Activated CD8-positive, alpha-beta T cell treated with anti-CD3 and anti-CD28 coated beads for 36 hours (primary cell): ENCODE data around the gene IGF2BP3. TPM values are rescaled to one million over a fixed set of nuclear protein-coding genes. Genes with fewer than 3 reads are reported as not detected.
"Not testable (repeated sequence)": the region's sequence is repeated elsewhere in the genome, so short reads cannot be mapped to it uniquely, and the experiment has no call there.

ENCODE experiments used
- ATAC-seq: fragments of 200-7000 bp; cut with Tn5 transposase; one replicate; pipeline ENCODE4 v1.10.0; 2021; ENCODE audit warnings: mild to moderate bottlenecking, moderate library complexity
- CTCF ChIA-PET: fragments of 350-600 bp; sonication (Branson Sonifier 250); formaldehyde crosslinking; loops from one replicate; lab custom pipeline; 2021; ENCODE audit warnings: antibody characterized with exemption; lab: Charles Lee
- POLR2A ChIA-PET: fragments of 350-600 bp; sonication (Branson Sonifier 250); formaldehyde crosslinking; loops from one replicate; lab custom pipeline; 2021; ENCODE audit warnings: antibody characterized with exemption; lab: Charles Lee
- DNase-seq: peaks from one replicate; pipeline ENCODE4 v3.0.0-alpha.2; 2020
- H3K27ac Mint-ChIP-seq: one replicate; pipeline ENCODE4 v1.8.0; 2021; ENCODE audit warnings: mild to moderate bottlenecking, mixed read lengths
- H3K27me3 Mint-ChIP-seq: one replicate; pipeline ENCODE4 v1.8.0; 2021; ENCODE audit warnings: mixed read lengths
- H3K36me3 Mint-ChIP-seq: one replicate; pipeline ENCODE4 v1.8.0; 2021; ENCODE audit warnings: low read depth, mixed read lengths
- H3K4me1 Mint-ChIP-seq: one replicate; pipeline ENCODE4 v1.8.0; 2021; ENCODE audit warnings: low read depth, mixed read lengths
- H3K4me3 Mint-ChIP-seq: one replicate; pipeline ENCODE4 v1.8.0; 2021; ENCODE audit warnings: mild to moderate bottlenecking, moderate library complexity, mixed read lengths
- H3K9me3 Mint-ChIP-seq: one replicate; pipeline ENCODE4 v1.8.0; 2021; ENCODE audit warnings: mixed read lengths
- CTCF ChIP-seq: fragments of 200-600 bp; IDR thresholded peaks from one replicate; pipeline ENCODE4 v1.8.0; 2022; ENCODE audit warnings: antibody characterized with exemption, mild to moderate bottlenecking
- intact Hi-C: fragments of 100-400 bp; cut with micrococcal nuclease; formaldehyde crosslinking; loops from one replicate; pipeline ENCODE4 v1.10.0; 2022
- total RNA-seq, 2 experiments: library from RNA; stranded (reverse); gene quantifications; one replicate each; pipeline ENCODE4 v1.2.3, GENCODE V29; 2021

The IGF2BP3 gene
- total RNA-seq, 2 experiments from 2014 or later, result 0.61 to 1.1 TPM

GRCh38 chr7:23490357-23491135, 20.3 kb upstream of the IGF2BP3 start:
- intact Hi-C loops, result no loop called here
- ChIA-PET CTCF (interaction anchor here (0.7 to 2.2 kb wide), 7 partner anchors 49 to 218 kb away, joined by 3 to 6 read pairs (median 3); no protein-coding TSS in a partner anchor), POLR2A (interaction anchor here (0.6 to 1.2 kb wide), 4 partner anchors 23 to 216 kb away, joined by 3 read pairs; no protein-coding TSS in a partner anchor)
- Mint-ChIP-seq H3K9me3 (no peaks in the 10 kb centered on the region), H3K4me3 (peak overlapping the region; percentile 81), H3K36me3 (no peaks in the 10 kb centered on the region), H3K4me1 (peaks cover 7% of the 10 kb centered on the region), H3K27me3 (no peaks in the 10 kb centered on the region), H3K27ac (peak overlapping the region; percentile 86)
- DNase-seq, result peak; percentile 55
- peak; percentile 91 for ATAC-seq
- no peak for TF ChIP-seq CTCF

DNA sequence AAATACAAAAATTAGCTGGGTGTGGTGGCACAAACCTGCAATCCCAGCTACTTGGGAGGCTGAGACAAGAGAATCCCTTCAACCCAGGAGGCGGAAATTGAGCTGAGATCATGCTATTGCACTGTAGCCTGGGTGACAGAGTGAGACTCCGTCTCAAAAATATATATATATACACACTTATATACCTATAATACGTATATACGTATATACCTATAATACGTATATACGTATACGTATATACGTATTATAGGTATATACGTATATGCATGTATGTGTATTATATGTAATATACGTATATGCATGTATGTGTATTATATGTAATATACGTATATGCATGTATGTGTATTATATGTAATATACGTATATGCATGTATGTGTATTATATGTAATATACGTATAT, 18.4 kb upstream of the IGF2BP3 start:
- H3K27ac Mint-ChIP-seq, POLR2A ChIA-PET, ATAC-seq, DNase-seq, H3K4me3 Mint-ChIP-seq, H3K9me3 Mint-ChIP-seq, H3K36me3 Mint-ChIP-seq, intact Hi-C loops, H3K27me3 Mint-ChIP-seq, H3K4me1 Mint-ChIP-seq: not testable (repeated sequence)
- CTCF ChIA-PET, result interaction anchor here (0.9 to 1.3 kb wide), 2 partner anchors 10 to 216 kb away, joined by 4 to 5 read pairs; no protein-coding TSS in a partner anchor

- ChIA-PET POLR2A (no interaction called here), CTCF (interaction anchor here (0.6 to 1.3 kb wide), 2 partner anchors 195 to 215 kb away, joined by 3 to 4 read pairs; no protein-coding TSS in a partner anchor)
- peaks cover 7% of the 10 kb centered on the region for H3K4me1 Mint-ChIP-seq
- TF ChIP-seq CTCF, result no peak
- H3K9me3 Mint-ChIP-seq, result no peaks in the 10 kb centered on the region
- intact Hi-C loops, result no loop called here
- H3K27ac Mint-ChIP-seq, result no peak overlapping the region
- no peak overlapping the region for H3K4me3 Mint-ChIP-seq
- DNase-seq, result no peak
- no peak for ATAC-seq
- no peaks in the 10 kb centered on the region for H3K36me3 Mint-ChIP-seq
- no peaks in the 10 kb centered on the region for H3K27me3 Mint-ChIP-seq
These were observed 17.4 kb upstream of the IGF2BP3 start for GRCh38 chr7:23487670-23488069.

DNA sequence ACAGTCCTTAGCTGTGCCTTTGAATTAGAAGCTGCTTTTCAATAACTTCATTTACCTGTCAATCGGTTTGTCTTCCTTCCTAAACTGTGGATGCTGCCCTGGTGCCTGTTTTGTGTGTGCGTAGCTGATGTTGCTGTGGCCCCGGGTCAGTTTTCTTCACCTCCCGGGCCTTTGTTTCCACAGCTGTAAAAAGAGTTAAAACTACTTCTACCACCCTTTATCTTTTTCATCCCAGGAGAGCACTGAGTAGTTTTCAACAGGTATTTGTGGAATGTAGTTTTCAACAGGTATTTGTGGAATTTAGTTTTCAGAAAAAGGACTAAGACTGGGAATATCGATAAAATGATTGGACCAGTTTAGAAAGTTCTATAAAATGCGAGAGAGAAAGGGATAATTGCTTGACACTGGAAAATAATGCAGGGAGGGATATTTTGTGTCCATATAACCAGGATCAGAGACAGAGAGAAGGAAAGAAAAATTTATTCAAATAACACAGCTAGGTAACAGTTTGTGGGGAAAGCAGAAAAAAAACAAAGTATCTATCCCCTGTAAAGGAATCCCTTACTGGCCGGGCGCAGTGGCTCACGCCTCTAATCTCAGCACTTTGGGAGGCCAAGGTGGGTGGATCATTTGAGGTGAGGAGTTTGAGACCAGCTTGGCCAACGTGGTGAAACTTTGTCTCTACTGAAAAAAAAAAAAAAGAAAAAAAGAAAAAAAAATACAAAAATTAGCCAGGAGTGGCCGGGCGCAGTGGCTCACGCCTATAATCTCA, 15.9 kb upstream of the IGF2BP3 start:
- CTCF ChIA-PET, result interaction anchor here (0.9 kb wide), 1 partner anchor 23 kb away, joined by 3 read pairs; no protein-coding TSS in a partner anchor
- TF ChIP-seq CTCF, result no peak
- peaks cover 4% of the 10 kb centered on the region for H3K27me3 Mint-ChIP-seq
- H3K27ac Mint-ChIP-seq, result no peak overlapping the region
- POLR2A ChIA-PET, result interaction anchor here (0.6 kb wide), 1 partner anchor 363 kb away, joined by 3 read pairs; no protein-coding TSS in a partner anchor
- H3K9me3 Mint-ChIP-seq, result no peaks in the 10 kb centered on the region
- DNase-seq, result no peak
- intact Hi-C loops, result no loop called here
- H3K36me3 Mint-ChIP-seq, result no peaks in the 10 kb centered on the region
- no peak for ATAC-seq
- no peak overlapping the region for H3K4me3 Mint-ChIP-seq
- H3K4me1 Mint-ChIP-seq, result peaks cover 7% of the 10 kb centered on the region

DNA sequence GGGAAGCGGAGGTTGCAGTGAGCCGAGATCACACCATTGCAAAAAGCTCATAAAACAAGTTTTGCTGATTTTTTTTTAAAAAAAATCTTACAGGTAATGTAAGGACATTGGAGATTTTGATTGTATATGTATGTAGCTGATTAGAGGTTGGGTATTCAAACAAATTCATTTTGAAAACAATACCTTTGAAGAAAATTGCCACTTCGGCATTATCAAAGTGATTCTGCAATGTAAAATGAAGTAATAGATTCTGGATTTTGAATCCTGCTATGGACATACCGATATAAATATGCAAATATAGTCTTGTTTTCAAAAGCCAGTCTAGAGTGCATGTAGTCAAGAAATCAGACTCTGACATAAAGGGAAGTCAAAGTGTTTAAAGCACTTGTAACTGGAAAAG, 12.4 kb upstream of the IGF2BP3 start:
- no peaks in the 10 kb centered on the region for H3K9me3 Mint-ChIP-seq
- intact Hi-C loops, result no loop called here
- ChIA-PET POLR2A (no interaction called here), CTCF (interaction anchor here (1.5 kb wide), 1 partner anchor 209 kb away, joined by 4 read pairs; no protein-coding TSS in a partner anchor)
- DNase-seq, result no peak
- H3K27me3 Mint-ChIP-seq, result peaks cover 15% of the 10 kb centered on the region
- no peaks in the 10 kb centered on the region for H3K4me1 Mint-ChIP-seq
- no peak overlapping the region for H3K4me3 Mint-ChIP-seq
- no peak for TF ChIP-seq CTCF
- no peak overlapping the region for H3K27ac Mint-ChIP-seq
- no peak for ATAC-seq
- H3K36me3 Mint-ChIP-seq, result no peaks in the 10 kb centered on the region
